Endodermal cell (in vitro differentiated cells): ENCODE results near the gene PLA2G4F. TPM values are rescaled to one million over a fixed set of nuclear protein-coding genes. Genes with fewer than 3 reads are reported as not detected.

Source experiments
- DNase-seq: peaks from one replicate; pipeline ENCODE4 v3.0.0-alpha.2; 2017
- H3K27ac ChIP-seq: 2 replicates; pipeline ENCODE4 v1.5.1; 2013; ENCODE audit warnings: mild to moderate bottlenecking, low read depth, low read length, moderate library complexity
- H3K27me3 ChIP-seq: 2 replicates; pipeline ENCODE4 v1.6.1; 2013; ENCODE audit warnings: mild to moderate bottlenecking, low read length, moderate library complexity; ENCODE audit not compliant: insufficient read depth, control insufficient read depth, poor library complexity, severe bottlenecking
- H3K36me3 ChIP-seq: 2 replicates; pipeline ENCODE4 v1.7.0; 2013; ENCODE audit warnings: mild to moderate bottlenecking, low read length, moderate library complexity; ENCODE audit not compliant: control insufficient read depth, insufficient read depth
- H3K4me1 ChIP-seq: one replicate; pipeline ENCODE4 v1.7.0; 2013; ENCODE audit warnings: low read length; ENCODE audit not compliant: control insufficient read depth, insufficient read depth
- H3K4me3 ChIP-seq: 2 replicates; pipeline ENCODE4 v1.5.1; 2013; ENCODE audit warnings: mild to moderate bottlenecking, low read length, moderate library complexity
- H3K9ac ChIP-seq: 2 replicates; pipeline ENCODE4 v1.6.1; 2013; ENCODE audit warnings: mild to moderate bottlenecking, low read length, moderate library complexity; ENCODE audit not compliant: poor library complexity, severe bottlenecking; ENCODE audit errors: extremely low read depth
- H3K9me3 ChIP-seq: 2 replicates; pipeline ENCODE4 v1.6.1; 2013; ENCODE audit warnings: mild to moderate bottlenecking, low read length, moderate library complexity; ENCODE audit not compliant: control insufficient read depth
- H3K27ac Mint-ChIP-seq: 2 replicates; pipeline ENCODE4 v1.8.0; 2020; ENCODE audit warnings: mixed read lengths
- H3K27me3 Mint-ChIP-seq: 2 replicates; pipeline ENCODE4 v1.8.0; 2021; ENCODE audit warnings: mild to moderate bottlenecking, mixed read lengths; ENCODE audit not compliant: insufficient read depth
- H3K36me3 Mint-ChIP-seq: 2 replicates; pipeline ENCODE4 v1.8.0; 2020; ENCODE audit warnings: low read depth, mixed read lengths
- H3K4me1 Mint-ChIP-seq: 2 replicates; pipeline ENCODE4 v1.8.0; 2020; ENCODE audit warnings: mixed read lengths
- H3K4me3 Mint-ChIP-seq: 2 replicates; pipeline ENCODE4 v1.8.0; 2020; ENCODE audit warnings: mild to moderate bottlenecking, moderate library complexity, mixed read lengths
- H3K9me3 Mint-ChIP-seq: 2 replicates; pipeline ENCODE4 v1.8.0; 2020; ENCODE audit warnings: mild to moderate bottlenecking, mixed read lengths
- CTCF ChIP-seq: fragments of 200-600 bp; sonication (generic); conservative IDR thresholded peaks from 2 replicates; pipeline ENCODE4 v1.5.0; 2021; ENCODE audit warnings: antibody characterized with exemption, mild to moderate bottlenecking
- WGBS, 2 experiments: methylation state at CpG; one replicate each; pipeline versions ENCODE4 v1.1.5 to v1.1.7; 2013; ENCODE audit warnings: missing lambda C conversion rate in 2 of 2, mixed read lengths in 1 of 2; ENCODE audit not compliant: insufficient coverage in 1 of 2, insufficient read length in 1 of 2; 5-methylcytosine and 5-hydroxymethylcytosine counted together
- total RNA-seq, 2 donors: library from RNA; stranded (reverse); fragmentation: NEBNext Ultra II Directional in 1 of 2; extraction: Animal tissue kit (Norgen Biotek cat#: 25700) in 1 of 2; gene quantifications; 2 replicates in 1 of 2; 3 replicates in 1 of 2; pipeline ENCODE4 v1.2.1, GENCODE V29; 2021

Gene PLA2G4F
- total RNA-seq, 2 donors from 2014 or later = 0.22 TPM; not detected in 1

DNA sequence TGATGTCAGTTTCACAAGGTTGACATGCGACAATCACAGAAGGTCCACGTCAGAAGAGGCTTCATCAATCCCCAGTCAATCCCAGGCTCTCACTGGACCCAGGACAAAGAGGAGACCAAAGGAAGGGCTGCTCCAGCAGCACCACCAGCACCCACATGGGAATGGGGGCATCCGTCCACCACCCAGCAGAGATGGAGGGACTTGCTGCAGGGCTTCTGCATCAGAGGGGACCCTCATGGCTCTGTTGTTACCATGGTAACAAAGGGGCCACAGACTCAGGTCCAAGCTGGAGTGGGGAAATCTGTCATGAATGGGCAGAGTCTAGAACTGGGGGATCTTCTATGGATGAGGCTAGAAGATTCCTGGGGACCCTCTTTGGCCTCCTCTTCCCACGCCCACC, 13.1 kb downstream of the PLA2G4F start:
- TF ChIP-seq CTCF = no peak
- H3K4me3 Mint-ChIP-seq = no peak overlapping the region
- no peak overlapping the region for H3K27ac ChIP-seq
- peaks cover 13% of the 10 kb centered on the region for H3K27me3 Mint-ChIP-seq
- H3K4me1 Mint-ChIP-seq = peaks cover 15% of the 10 kb centered on the region
- WGBS, 2 experiments = 90 to 92% methylated on average over 2 to 4 of the region's 4 CpGs
- H3K36me3 Mint-ChIP-seq = no peaks in the 10 kb centered on the region
- peaks cover 18% of the 10 kb centered on the region for H3K9me3 Mint-ChIP-seq
- no peaks in the 10 kb centered on the region for H3K27me3 ChIP-seq
- H3K4me1 ChIP-seq = peaks cover 5% of the 10 kb centered on the region
- no peak overlapping the region for H3K27ac Mint-ChIP-seq
- DNase-seq = no peak
- no peaks in the 10 kb centered on the region for H3K36me3 ChIP-seq
- H3K9ac ChIP-seq = no peak overlapping the region
- peaks cover 18% of the 10 kb centered on the region for H3K9me3 ChIP-seq
- no peak overlapping the region for H3K4me3 ChIP-seq

GRCh38 chr15:42141795-42142667, 14.4 kb downstream of the PLA2G4F start:
- TF ChIP-seq CTCF = no peak
- no peak overlapping the region for H3K9ac ChIP-seq

GRCh38 chr15:42141246-42141645, 15.2 kb downstream of the PLA2G4F start:
- no peak overlapping the region for H3K27ac ChIP-seq
- 69 to 92% methylated on average over 2 to 7 of the region's 7 CpGs for WGBS, 2 experiments

More at GRCh38 chr15:42141795-42142667, 14.4 kb downstream of the PLA2G4F start:
- H3K4me3 Mint-ChIP-seq = no peak overlapping the region
- 81 to 82% methylated on average over 6 to 21 of the region's 21 CpGs for WGBS, 2 experiments
- no peak overlapping the region for H3K4me3 ChIP-seq
- H3K36me3 Mint-ChIP-seq = no peaks in the 10 kb centered on the region
- peaks cover 13% of the 10 kb centered on the region for H3K27me3 Mint-ChIP-seq
- no peaks in the 10 kb centered on the region for H3K36me3 ChIP-seq
- H3K27ac Mint-ChIP-seq = no peak overlapping the region
- H3K27me3 ChIP-seq = no peaks in the 10 kb centered on the region
- H3K4me1 ChIP-seq = peaks cover 5% of the 10 kb centered on the region
- H3K9me3 Mint-ChIP-seq = peaks cover 23% of the 10 kb centered on the region
- peaks cover 24% of the 10 kb centered on the region for H3K9me3 ChIP-seq
- peaks cover 14% of the 10 kb centered on the region for H3K4me1 Mint-ChIP-seq
- DNase-seq = no peak
- no peak overlapping the region for H3K27ac ChIP-seq

More at GRCh38 chr15:42141246-42141645, 15.2 kb downstream of the PLA2G4F start:
- no peak overlapping the region for H3K4me3 Mint-ChIP-seq
- Histone ChIP-seq H3K4me1 (peaks cover 5% of the 10 kb centered on the region), H3K9me3 (peaks cover 24% of the 10 kb centered on the region), H3K9ac (no peak overlapping the region), H3K4me3 (no peak overlapping the region), H3K36me3 (no peaks in the 10 kb centered on the region), H3K27me3 (no peaks in the 10 kb centered on the region)
- no peak overlapping the region for H3K27ac Mint-ChIP-seq
- no peak for TF ChIP-seq CTCF
- peaks cover 13% of the 10 kb centered on the region for H3K27me3 Mint-ChIP-seq
- peaks cover 23% of the 10 kb centered on the region for H3K9me3 Mint-ChIP-seq
- peaks cover 14% of the 10 kb centered on the region for H3K4me1 Mint-ChIP-seq
- H3K36me3 Mint-ChIP-seq = no peaks in the 10 kb centered on the region
- DNase-seq = no peak
